Measurements from ENCODE around the gene SH3RF1. TPM values are rescaled to one million over a fixed set of nuclear protein-coding genes. Genes with fewer than 3 reads are reported as not detected.
A peak's percentile ranks its signal among the peaks of the same experiment; 100 is the strongest.

The SH3RF1 gene
- total and polyA plus RNA-seq, 4 donors, result 14.7 to 21.9 (median 18.5) TPM

DNA sequence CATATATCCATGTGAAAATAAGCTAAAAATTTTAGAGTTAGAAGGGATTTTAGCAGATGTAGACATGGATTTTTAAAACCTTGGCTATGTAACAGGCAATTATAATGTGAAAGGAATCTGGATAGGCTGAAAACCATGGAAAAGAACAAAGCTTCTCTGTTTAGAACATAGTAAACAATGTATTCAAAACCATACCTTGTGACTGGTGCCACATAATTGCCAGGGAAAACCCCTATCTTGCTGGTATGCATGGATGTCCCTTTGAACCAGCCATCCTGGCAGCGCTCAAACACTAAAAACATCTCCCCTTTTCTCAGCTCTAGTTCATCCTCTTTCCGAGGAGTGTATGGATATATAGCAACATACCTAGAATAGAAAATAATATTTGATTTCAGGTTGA, 150.1 kb downstream of the SH3RF1 start:
- no CpG with 5 or more reads among the region's 2 CpGs for WGBS (ENCODE audit: insufficient coverage)
- H3K4me3 ChIP-seq (ENCODE audit: low read depth, low read length), result no peak overlapping the region

DNA sequence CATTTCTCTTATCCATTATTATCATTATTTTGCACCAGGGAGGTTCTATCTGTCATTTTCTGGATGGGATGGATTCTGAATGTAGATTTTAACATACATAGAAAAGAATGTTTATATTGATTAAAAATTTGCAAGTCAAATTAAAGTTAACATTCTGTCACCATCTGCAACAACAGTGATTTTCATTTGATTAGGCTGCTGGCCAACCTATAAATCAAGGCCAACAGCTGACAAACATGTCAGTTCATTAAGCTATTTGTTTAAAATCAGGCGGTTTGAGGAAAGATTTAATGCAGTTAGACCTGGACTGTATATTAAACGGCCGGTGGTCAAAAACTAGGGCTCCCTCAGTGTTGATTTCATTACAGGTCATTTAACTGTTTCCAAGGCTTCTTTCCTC, 151.2 kb downstream of the SH3RF1 start:
- Histone ChIP-seq H3K4me1 (ENCODE audit: control insufficient read depth, insufficient read depth, low read length) (peaks cover 3% of the 10 kb centered on the region), H3K36me3 (ENCODE audit: control insufficient read depth, insufficient read depth, low read length) (peaks cover 16% of the 10 kb centered on the region), H3K27ac (ENCODE audit: low read depth, low read length) (no peak overlapping the region), H3K9me3 (ENCODE audit: control insufficient read depth, insufficient read depth, low read length) (no peaks in the 10 kb centered on the region), H3K4me3 (ENCODE audit: low read depth, low read length) (no peak overlapping the region), H3K27me3 (ENCODE audit: control insufficient read depth, insufficient read depth, low read length) (no peaks in the 10 kb centered on the region)
- WGBS (ENCODE audit: insufficient coverage), result no CpG with 5 or more reads among the region's 3 CpGs
- peak in 2 of 6 donors; percentile 37 to 65 for DNase-seq (ENCODE audit: low read depth in 4 of 6, low spot score in 6 of 6)

More for the DNA sequence above, 150.1 kb downstream of the SH3RF1 start:
- peaks cover 3% of the 10 kb centered on the region for H3K4me1 ChIP-seq (ENCODE audit: control insufficient read depth, insufficient read depth, low read length)
- no peak for DNase-seq (ENCODE audit: low read depth in 4 of 6, low spot score in 6 of 6)
- no peaks in the 10 kb centered on the region for H3K9me3 ChIP-seq (ENCODE audit: control insufficient read depth, insufficient read depth, low read length)
- no peak overlapping the region for H3K27ac ChIP-seq (ENCODE audit: low read depth, low read length)
- H3K27me3 ChIP-seq (ENCODE audit: control insufficient read depth, insufficient read depth, low read length), result no peaks in the 10 kb centered on the region
- peaks cover 14% of the 10 kb centered on the region for H3K36me3 ChIP-seq (ENCODE audit: control insufficient read depth, insufficient read depth, low read length)

DNA sequence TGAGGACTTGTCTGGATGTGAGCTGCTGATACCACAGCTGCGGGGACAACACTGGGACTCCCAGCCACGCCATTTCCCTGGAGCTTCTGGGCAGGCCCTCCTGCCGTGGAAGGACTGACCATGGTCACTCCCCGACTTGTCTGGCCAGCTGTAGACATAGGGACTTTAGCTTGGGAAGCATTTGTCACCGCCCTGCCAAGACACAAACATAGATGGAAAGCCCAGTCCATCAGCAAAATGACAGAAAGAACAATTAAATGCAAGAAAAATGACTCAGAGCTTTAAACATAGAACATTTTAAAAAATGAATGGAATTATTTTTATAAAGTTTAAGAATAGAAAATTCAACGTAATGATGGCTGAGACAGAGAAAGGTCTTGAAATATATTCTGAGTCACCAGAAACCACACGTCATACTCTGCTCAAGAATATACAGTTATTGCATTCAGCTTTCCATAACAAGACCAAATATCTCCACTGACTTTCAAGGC, 153.1 kb downstream of the SH3RF1 start:
- no peaks in the 10 kb centered on the region for H3K9me3 ChIP-seq (ENCODE audit: control insufficient read depth, insufficient read depth, low read length)
- WGBS (ENCODE audit: insufficient coverage), result 98% methylated on average over 5 of the region's 7 CpGs
- DNase-seq (ENCODE audit: low read depth in 4 of 6, low spot score in 6 of 6), result no peak
- H3K27me3 ChIP-seq (ENCODE audit: control insufficient read depth, insufficient read depth, low read length), result no peaks in the 10 kb centered on the region
- peaks cover 16% of the 10 kb centered on the region for H3K36me3 ChIP-seq (ENCODE audit: control insufficient read depth, insufficient read depth, low read length)
- peaks cover 3% of the 10 kb centered on the region for H3K4me1 ChIP-seq (ENCODE audit: control insufficient read depth, insufficient read depth, low read length)
- no peak overlapping the region for H3K27ac ChIP-seq (ENCODE audit: low read depth, low read length)
- H3K4me3 ChIP-seq (ENCODE audit: low read depth, low read length), result no peak overlapping the region

DNA sequence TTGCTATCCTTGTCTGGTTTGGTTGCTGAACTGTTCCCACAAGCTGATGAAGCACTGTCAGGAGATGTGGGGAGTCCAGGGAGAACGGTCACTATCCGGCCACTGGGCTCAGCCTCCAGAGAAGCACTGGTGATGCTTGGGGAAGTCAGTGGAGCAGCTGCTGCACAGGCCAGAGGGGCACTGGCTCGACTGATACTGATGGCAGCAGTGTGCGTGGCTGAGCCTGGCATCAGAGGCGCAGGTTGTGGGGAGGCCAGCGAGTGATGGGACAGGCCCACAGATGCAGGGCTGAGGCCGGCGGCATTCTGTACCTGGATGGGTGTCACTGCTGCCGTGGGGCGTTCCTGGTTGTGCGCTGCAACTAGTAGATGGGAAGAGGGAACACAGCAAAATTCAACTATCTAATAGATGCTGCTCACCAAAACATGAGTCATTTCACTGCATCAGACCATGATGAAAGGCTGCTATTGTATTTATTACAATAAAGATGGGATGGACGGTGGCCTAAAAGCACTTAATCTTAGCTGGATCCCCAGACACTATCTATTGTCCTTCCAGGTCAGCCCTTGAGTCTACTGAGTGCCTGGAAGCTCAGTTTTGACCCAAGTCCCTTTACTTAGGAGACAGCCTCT, 154.4 kb downstream of the SH3RF1 start:
- H3K9me3 ChIP-seq (ENCODE audit: control insufficient read depth, insufficient read depth, low read length), result no peaks in the 10 kb centered on the region
- no peak overlapping the region for H3K27ac ChIP-seq (ENCODE audit: low read depth, low read length)
- no peak for DNase-seq (ENCODE audit: low read depth in 4 of 6, low spot score in 6 of 6)
- H3K36me3 ChIP-seq (ENCODE audit: control insufficient read depth, insufficient read depth, low read length), result peaks cover 13% of the 10 kb centered on the region
- H3K4me1 ChIP-seq (ENCODE audit: control insufficient read depth, insufficient read depth, low read length), result no peaks in the 10 kb centered on the region
- no peaks in the 10 kb centered on the region for H3K27me3 ChIP-seq (ENCODE audit: control insufficient read depth, insufficient read depth, low read length)
- 96% methylated on average over 6 of the region's 12 CpGs for WGBS (ENCODE audit: insufficient coverage)
- H3K4me3 ChIP-seq (ENCODE audit: low read depth, low read length), result no peak overlapping the region

DNA sequence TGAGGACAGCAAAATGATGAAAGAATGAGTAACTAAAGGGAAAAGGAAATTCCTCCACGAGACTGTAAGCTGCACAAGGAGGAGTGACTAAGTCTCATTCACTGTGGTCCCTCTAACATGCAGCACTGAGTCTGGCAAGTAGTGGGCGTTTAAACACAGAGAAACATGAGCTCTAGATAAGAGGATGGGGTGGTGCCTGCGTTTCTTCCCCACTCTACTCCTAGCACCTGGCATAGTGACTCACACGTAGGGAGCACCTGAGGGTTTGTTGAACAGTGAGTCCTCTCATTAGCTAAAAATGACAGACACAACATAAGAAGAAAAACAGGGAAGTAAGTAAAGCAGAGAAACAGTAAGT, 154.9 kb downstream of the SH3RF1 start:
- Histone ChIP-seq H3K4me1 (ENCODE audit: control insufficient read depth, insufficient read depth, low read length) (no peaks in the 10 kb centered on the region), H3K9me3 (ENCODE audit: control insufficient read depth, insufficient read depth, low read length) (no peaks in the 10 kb centered on the region), H3K4me3 (ENCODE audit: low read depth, low read length) (no peak overlapping the region), H3K36me3 (ENCODE audit: control insufficient read depth, insufficient read depth, low read length) (peaks cover 13% of the 10 kb centered on the region), H3K27ac (ENCODE audit: low read depth, low read length) (no peak overlapping the region), H3K27me3 (ENCODE audit: control insufficient read depth, insufficient read depth, low read length) (no peaks in the 10 kb centered on the region)
- no peak for DNase-seq (ENCODE audit: low read depth in 4 of 6, low spot score in 6 of 6)
- WGBS (ENCODE audit: insufficient coverage), result 78% methylated on average over 1 of the region's 4 CpGs

DNA sequence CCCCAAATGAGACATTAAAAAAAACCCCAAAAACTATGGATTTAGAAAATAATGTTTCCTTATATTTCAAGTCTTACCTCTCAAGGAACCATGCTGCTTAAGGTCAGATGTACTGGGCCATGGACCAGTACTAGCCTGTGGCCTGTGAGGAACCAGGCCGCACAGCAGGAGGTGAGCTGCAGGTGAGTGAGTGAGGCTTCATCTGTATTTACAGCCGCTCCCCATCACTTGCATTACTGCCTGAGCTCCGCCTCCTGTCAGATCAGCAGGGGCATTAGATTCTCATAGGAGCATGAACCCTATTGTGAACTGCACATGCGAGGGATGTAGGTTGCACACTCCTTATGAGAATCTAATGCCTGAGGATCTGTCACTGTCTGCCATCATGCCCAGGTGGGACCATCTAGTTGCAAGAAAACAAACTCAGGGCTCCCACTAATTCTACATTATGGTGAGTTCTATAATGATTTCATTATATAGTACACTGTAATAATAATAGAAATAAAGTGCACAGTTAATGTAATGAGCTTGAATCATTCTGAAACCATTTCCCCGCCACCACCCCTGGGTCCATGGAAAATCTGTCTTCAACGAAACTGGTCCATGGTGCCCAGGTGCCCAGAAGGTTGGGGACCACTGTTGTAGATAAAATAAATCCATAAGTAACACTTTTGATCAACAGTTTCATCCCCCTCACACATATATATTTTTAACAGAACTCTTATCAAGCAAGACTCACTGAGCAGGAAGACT, 155.4 kb downstream of the SH3RF1 start:
- DNase-seq (ENCODE audit: low read depth in 4 of 6, low spot score in 6 of 6), result no peak
- H3K4me1 ChIP-seq (ENCODE audit: control insufficient read depth, insufficient read depth, low read length), result no peaks in the 10 kb centered on the region
- no peaks in the 10 kb centered on the region for H3K27me3 ChIP-seq (ENCODE audit: control insufficient read depth, insufficient read depth, low read length)
- peaks cover 13% of the 10 kb centered on the region for H3K36me3 ChIP-seq (ENCODE audit: control insufficient read depth, insufficient read depth, low read length)
- 93% methylated on average over 3 of the region's 6 CpGs for WGBS (ENCODE audit: insufficient coverage)
- H3K27ac ChIP-seq (ENCODE audit: low read depth, low read length), result no peak overlapping the region
- H3K4me3 ChIP-seq (ENCODE audit: low read depth, low read length), result no peak overlapping the region
- H3K9me3 ChIP-seq (ENCODE audit: control insufficient read depth, insufficient read depth, low read length), result no peaks in the 10 kb centered on the region

DNA sequence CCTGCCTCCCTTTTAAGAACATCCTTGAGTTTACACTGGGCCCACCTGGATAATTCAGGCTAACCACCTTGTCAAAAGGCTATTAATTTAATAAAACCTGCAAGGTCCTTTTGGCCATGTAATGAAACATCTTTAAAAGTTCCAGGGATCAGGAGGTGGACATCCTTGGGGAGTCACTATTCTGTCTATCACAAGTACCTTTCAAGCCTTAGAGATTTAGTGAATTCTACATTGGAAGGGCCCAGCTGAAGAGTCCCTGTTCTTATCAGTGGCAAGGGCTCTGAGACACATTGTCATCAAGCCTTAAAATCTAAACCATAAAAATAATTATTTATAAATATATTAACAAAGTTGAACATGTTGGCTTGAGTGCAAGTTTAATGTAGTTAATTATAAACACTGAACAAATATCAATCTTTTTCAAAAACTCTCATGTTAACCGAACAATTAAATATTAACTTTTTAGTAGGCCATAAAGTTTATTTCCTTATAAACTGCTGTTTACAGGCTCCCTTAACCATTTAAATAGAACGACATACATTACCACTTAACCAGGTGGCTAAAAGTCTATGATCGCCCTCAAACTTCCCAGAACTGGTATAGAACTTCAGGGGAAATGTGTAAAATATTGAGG, 156.3 kb downstream of the SH3RF1 start:
- no peak overlapping the region for H3K4me3 ChIP-seq (ENCODE audit: low read depth, low read length)
- H3K9me3 ChIP-seq (ENCODE audit: control insufficient read depth, insufficient read depth, low read length), result no peaks in the 10 kb centered on the region
- peaks cover 13% of the 10 kb centered on the region for H3K36me3 ChIP-seq (ENCODE audit: control insufficient read depth, insufficient read depth, low read length)
- no peak for DNase-seq (ENCODE audit: low read depth in 4 of 6, low spot score in 6 of 6)
- H3K4me1 ChIP-seq (ENCODE audit: control insufficient read depth, insufficient read depth, low read length), result no peaks in the 10 kb centered on the region
- no CpG with 5 or more reads among the region's 3 CpGs for WGBS (ENCODE audit: insufficient coverage)
- no peak overlapping the region for H3K27ac ChIP-seq (ENCODE audit: low read depth, low read length)
- no peaks in the 10 kb centered on the region for H3K27me3 ChIP-seq (ENCODE audit: control insufficient read depth, insufficient read depth, low read length)

DNA sequence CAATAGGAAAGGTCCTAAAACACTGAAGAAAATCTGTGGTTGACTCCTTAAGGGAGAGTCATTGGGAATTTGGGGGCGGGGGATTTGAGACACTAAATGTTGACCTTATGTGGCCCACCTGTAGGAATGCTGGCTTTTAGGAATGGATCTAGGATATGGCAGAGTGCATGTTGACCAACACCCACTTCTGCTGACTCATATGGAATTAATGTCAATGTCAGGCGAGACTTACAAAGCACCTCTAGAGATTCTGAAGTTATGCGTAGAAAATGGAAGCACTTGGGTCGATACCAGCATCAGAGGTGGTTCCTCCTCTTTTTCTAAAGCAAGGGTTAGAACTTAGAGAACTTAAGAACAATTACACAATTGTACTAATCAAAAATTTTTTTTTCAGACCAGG, 160.1 kb downstream of the SH3RF1 start:
- H3K27me3 ChIP-seq (ENCODE audit: control insufficient read depth, insufficient read depth, low read length), result no peaks in the 10 kb centered on the region
- peaks cover 12% of the 10 kb centered on the region for H3K36me3 ChIP-seq (ENCODE audit: control insufficient read depth, insufficient read depth, low read length)
- no peak overlapping the region for H3K4me3 ChIP-seq (ENCODE audit: low read depth, low read length)
- H3K9me3 ChIP-seq (ENCODE audit: control insufficient read depth, insufficient read depth, low read length), result no peaks in the 10 kb centered on the region
- DNase-seq (ENCODE audit: low read depth in 4 of 6, low spot score in 6 of 6), result no peak
- no peak overlapping the region for H3K27ac ChIP-seq (ENCODE audit: low read depth, low read length)
- no peaks in the 10 kb centered on the region for H3K4me1 ChIP-seq (ENCODE audit: control insufficient read depth, insufficient read depth, low read length)
- WGBS (ENCODE audit: insufficient coverage), result no CpG with 5 or more reads among the region's 4 CpGs

DNA sequence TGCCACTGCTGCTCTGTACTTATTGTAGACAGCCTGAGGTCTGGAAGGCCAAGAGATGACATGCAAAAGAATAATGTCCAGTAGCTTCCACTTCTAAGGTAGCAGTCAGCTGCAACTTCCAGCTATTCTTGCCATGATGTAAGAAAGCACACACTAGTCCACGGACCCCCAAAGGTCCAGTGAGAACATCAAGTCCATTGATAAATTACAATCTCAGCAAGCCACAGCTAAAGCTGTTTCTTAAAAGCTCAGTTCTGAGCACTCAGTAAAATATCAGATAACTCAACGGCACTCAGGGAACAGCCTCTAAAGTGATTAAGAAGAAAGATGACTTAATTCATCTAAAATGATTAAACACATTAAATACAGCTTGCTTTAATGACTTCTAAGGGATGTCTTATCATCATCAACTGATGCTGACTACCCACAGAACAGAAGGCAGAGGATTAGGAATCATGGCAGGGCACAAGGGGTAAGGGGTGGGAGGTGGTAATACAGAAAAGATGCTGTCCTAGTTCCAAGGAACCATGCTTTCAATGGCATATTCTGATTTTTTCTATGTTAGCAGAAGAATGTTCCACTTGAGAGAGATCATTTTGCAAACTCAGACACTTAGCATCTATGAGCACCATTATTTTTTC, 161.6 kb downstream of the SH3RF1 start:
- DNase-seq (ENCODE audit: low read depth in 4 of 6, low spot score in 6 of 6), result peak in 1 of 6 donors; percentile 85
- no peaks in the 10 kb centered on the region for H3K9me3 ChIP-seq (ENCODE audit: control insufficient read depth, insufficient read depth, low read length)
- WGBS (ENCODE audit: insufficient coverage), result 0% methylated on average over 1 of the region's 2 CpGs
- no peaks in the 10 kb centered on the region for H3K27me3 ChIP-seq (ENCODE audit: control insufficient read depth, insufficient read depth, low read length)
- H3K4me1 ChIP-seq (ENCODE audit: control insufficient read depth, insufficient read depth, low read length), result peaks cover under 1% of the 10 kb centered on the region
- no peak overlapping the region for H3K4me3 ChIP-seq (ENCODE audit: low read depth, low read length)
- H3K36me3 ChIP-seq (ENCODE audit: control insufficient read depth, insufficient read depth, low read length), result peaks cover 11% of the 10 kb centered on the region
- H3K27ac ChIP-seq (ENCODE audit: low read depth, low read length), result no peak overlapping the region
